Neural progenitor cell (in vitro differentiated cells): ENCODE data around the gene CNRIP1. TPM values are rescaled to one million over a fixed set of nuclear protein-coding genes. Genes with fewer than 3 reads are reported as not detected.
A peak's percentile ranks its signal among the peaks of the same experiment; 100 is the strongest.

Experiments
- DNase-seq: peaks from one replicate; pipeline ENCODE4 v3.0.0-alpha.2; 2016; ENCODE audit warnings: low spot score
- H2AFZ ChIP-seq: fragments of 200-600 bp; sonication (generic); replicated peaks from 2 replicates; pipeline ENCODE4 v1.6.1; 2016; ENCODE audit warnings: antibody characterized with exemption
- H3F3A ChIP-seq: fragments of 200-600 bp; sonication (generic); 2 replicates; pipeline ENCODE4 v1.6.1; 2016; ENCODE audit warnings: antibody characterized with exemption, low read depth
- H3K27ac ChIP-seq: fragments of 200-600 bp; sonication (generic); 2 replicates; pipeline ENCODE4 v1.5.1; 2016; ENCODE audit warnings: mild to moderate bottlenecking
- H3K27me3 ChIP-seq: fragments of 200-600 bp; sonication (generic); 2 replicates; pipeline ENCODE4 v1.6.1; 2016; ENCODE audit warnings: mild to moderate bottlenecking, moderate library complexity
- H3K36me3 ChIP-seq: fragments of 200-600 bp; sonication (generic); 2 replicates; pipeline ENCODE4 v1.5.1; 2016
- H3K4me1 ChIP-seq: fragments of 200-600 bp; sonication (generic); 2 replicates; pipeline ENCODE4 v1.6.1; 2016; ENCODE audit warnings: mixed run types
- H3K4me2 ChIP-seq: fragments of 200-600 bp; sonication (generic); 2 replicates; pipeline ENCODE4 v1.6.1; 2016
- H3K4me3 ChIP-seq: fragments of 200-600 bp; sonication (generic); 2 replicates; pipeline ENCODE4 v1.5.1; 2016
- H3K79me2 ChIP-seq: fragments of 200-600 bp; sonication (generic); 2 replicates; pipeline ENCODE4 v1.6.1; 2016; ENCODE audit warnings: low read depth
- H3K9ac ChIP-seq: fragments of 200-600 bp; sonication (generic); 2 replicates; pipeline ENCODE4 v1.6.1; 2016
- H3K9me3 ChIP-seq: fragments of 200-600 bp; sonication (generic); 2 replicates; pipeline ENCODE4 v1.5.1; 2016; ENCODE audit warnings: low read depth
- H4K20me1 ChIP-seq: fragments of 200-600 bp; sonication (generic); 2 replicates; pipeline ENCODE4 v1.6.1; 2016; ENCODE audit warnings: low read depth
- H3K27ac Mint-ChIP-seq: 3 replicates; pipeline ENCODE4 v1.8.0; 2021; ENCODE audit warnings: mixed read lengths
- H3K27me3 Mint-ChIP-seq: 2 replicates; pipeline ENCODE4 v1.8.0; 2022; ENCODE audit warnings: low read depth, mild to moderate bottlenecking, inconsistent platforms, moderate library complexity, mixed read lengths; ENCODE audit not compliant: insufficient read depth
- H3K36me3 Mint-ChIP-seq: 3 replicates; pipeline ENCODE4 v1.8.0; 2021; ENCODE audit warnings: mixed read lengths
- H3K4me1 Mint-ChIP-seq: 3 replicates; pipeline ENCODE4 v1.8.0; 2021; ENCODE audit warnings: mixed read lengths
- H3K4me3 Mint-ChIP-seq: 3 replicates; pipeline ENCODE4 v1.8.0; 2021; ENCODE audit warnings: mild to moderate bottlenecking, moderate library complexity, mixed read lengths
- H3K9me3 Mint-ChIP-seq: 3 replicates; pipeline ENCODE4 v1.8.0; 2020; ENCODE audit warnings: mixed read lengths
- EZH2 ChIP-seq: fragments of 200-600 bp; sonication (generic); IDR thresholded peaks from 2 replicates; pipeline ENCODE4 v1.6.1; 2017; ENCODE audit warnings: antibody characterized with exemption, mild to moderate bottlenecking, moderate library complexity
- EZH2phosphoT487 ChIP-seq: fragments of 200-600 bp; sonication (generic); IDR thresholded peaks from 2 replicates; pipeline ENCODE4 v1.6.1; 2017; ENCODE audit warnings: antibody characterized with exemption
- total RNA-seq: library from RNA; depleted of rRNA; stranded (reverse); fragments of >200 nt; gene quantifications from 2 replicates; pipeline ENCODE4 v1.2.3, GENCODE V29; 2015; ENCODE audit warnings: low replicate concordance
- TF ChIP-seq, protein P1 (sequence below): fragments of 200-600 bp; sonication (generic); IDR thresholded peaks from 2 replicates; pipeline ENCODE4 v1.5.1; 2017; ENCODE audit warnings: antibody characterized with exemption, mild to moderate bottlenecking

The CNRIP1 gene
- total RNA-seq, 1 donor from 2014 or later: 5.0 TPM

DNA sequence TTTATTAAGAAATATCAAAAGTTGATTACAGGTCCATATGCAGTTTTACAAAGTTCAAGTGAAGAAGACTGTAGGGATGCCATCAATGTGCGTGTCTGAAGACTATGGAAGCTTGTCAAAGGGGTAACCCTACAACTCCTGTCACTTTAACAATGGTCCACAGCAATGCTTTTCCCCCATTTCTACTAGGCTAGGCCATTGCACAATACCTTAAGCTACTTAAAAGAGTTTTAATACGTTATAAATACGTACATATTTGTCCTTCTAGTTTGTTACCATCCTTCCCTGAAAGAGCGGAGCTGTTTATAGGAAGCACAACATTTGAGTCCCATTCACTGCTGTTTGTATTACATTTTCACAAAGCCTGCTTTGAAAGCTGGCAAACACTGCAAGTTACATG, 26.7 kb downstream of the CNRIP1 start:
- Histone ChIP-seq H3K27ac (no peak overlapping the region), H3K9me3 (no peaks in the 10 kb centered on the region), H3F3A (no peaks in the 10 kb centered on the region), H3K9ac (no peak overlapping the region), H3K4me2 (no peak overlapping the region), H3K4me3 (no peak overlapping the region), H4K20me1 (no peaks in the 10 kb centered on the region), H2AFZ (no peak overlapping the region), H3K4me1 (no peaks in the 10 kb centered on the region), H3K27me3 (no peaks in the 10 kb centered on the region), H3K36me3 (no peaks in the 10 kb centered on the region), H3K79me2 (no peaks in the 10 kb centered on the region)
- Mint-ChIP-seq H3K4me1 (peaks cover 7% of the 10 kb centered on the region), H3K9me3 (no peaks in the 10 kb centered on the region), H3K27ac (no peak overlapping the region), H3K27me3 (peaks cover 2% of the 10 kb centered on the region), H3K36me3 (no peaks in the 10 kb centered on the region), H3K4me3 (no peak overlapping the region)
- DNase-seq: no peak
- TF ChIP-seq EZH2phosphoT487: no peak
- TF ChIP-seq EZH2: no peak
- TF ChIP-seq, protein P1, sequence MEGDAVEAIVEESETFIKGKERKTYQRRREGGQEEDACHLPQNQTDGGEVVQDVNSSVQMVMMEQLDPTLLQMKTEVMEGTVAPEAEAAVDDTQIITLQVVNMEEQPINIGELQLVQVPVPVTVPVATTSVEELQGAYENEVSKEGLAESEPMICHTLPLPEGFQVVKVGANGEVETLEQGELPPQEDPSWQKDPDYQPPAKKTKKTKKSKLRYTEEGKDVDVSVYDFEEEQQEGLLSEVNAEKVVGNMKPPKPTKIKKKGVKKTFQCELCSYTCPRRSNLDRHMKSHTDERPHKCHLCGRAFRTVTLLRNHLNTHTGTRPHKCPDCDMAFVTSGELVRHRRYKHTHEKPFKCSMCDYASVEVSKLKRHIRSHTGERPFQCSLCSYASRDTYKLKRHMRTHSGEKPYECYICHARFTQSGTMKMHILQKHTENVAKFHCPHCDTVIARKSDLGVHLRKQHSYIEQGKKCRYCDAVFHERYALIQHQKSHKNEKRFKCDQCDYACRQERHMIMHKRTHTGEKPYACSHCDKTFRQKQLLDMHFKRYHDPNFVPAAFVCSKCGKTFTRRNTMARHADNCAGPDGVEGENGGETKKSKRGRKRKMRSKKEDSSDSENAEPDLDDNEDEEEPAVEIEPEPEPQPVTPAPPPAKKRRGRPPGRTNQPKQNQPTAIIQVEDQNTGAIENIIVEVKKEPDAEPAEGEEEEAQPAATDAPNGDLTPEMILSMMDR: no peak

DNA sequence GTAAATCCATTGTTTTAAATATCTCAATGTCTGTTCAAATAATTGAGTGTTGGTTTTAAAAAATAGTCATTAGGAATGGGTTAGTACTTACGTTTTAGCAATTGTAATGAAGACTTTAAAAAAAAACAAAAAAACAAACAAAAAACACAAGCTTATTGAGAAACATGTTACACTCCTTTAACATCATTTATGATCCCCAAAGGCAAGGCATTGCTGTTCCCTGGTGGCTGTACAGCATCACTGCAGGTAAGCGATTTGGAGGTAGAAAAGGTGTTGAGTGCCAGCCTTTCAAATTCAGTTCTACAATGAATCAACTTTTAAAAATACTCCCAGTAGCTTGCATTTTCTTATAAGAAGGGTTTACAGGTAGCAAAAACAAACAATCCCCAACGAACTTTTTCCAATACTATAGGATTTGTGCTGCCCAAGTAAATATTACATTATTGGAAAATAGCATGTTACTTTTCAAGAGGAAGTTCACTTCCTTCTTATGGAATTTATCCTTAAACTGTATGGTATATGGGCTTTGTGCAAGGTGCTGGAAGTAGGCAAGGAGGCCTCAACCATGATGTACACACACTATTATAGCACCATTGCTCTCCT, 27.5 kb downstream of the CNRIP1 start:
- Histone ChIP-seq H3K4me2 (no peak overlapping the region), H3K4me1 (no peaks in the 10 kb centered on the region), H3F3A (no peaks in the 10 kb centered on the region), H3K36me3 (no peaks in the 10 kb centered on the region), H3K4me3 (no peak overlapping the region), H2AFZ (no peak overlapping the region), H3K27ac (no peak overlapping the region), H4K20me1 (no peaks in the 10 kb centered on the region), H3K9ac (no peak overlapping the region), H3K79me2 (no peaks in the 10 kb centered on the region), H3K9me3 (no peaks in the 10 kb centered on the region), H3K27me3 (no peaks in the 10 kb centered on the region)
- peak; percentile 52 for DNase-seq
- TF ChIP-seq, protein P1: peak; percentile 76
- no peak for TF ChIP-seq EZH2phosphoT487
- H3K36me3 Mint-ChIP-seq: no peaks in the 10 kb centered on the region
- H3K4me1 Mint-ChIP-seq: peaks cover 12% of the 10 kb centered on the region
- no peak overlapping the region for H3K27ac Mint-ChIP-seq
- no peaks in the 10 kb centered on the region for H3K9me3 Mint-ChIP-seq
- no peak overlapping the region for H3K4me3 Mint-ChIP-seq
- H3K27me3 Mint-ChIP-seq: peaks cover 2% of the 10 kb centered on the region

DNA sequence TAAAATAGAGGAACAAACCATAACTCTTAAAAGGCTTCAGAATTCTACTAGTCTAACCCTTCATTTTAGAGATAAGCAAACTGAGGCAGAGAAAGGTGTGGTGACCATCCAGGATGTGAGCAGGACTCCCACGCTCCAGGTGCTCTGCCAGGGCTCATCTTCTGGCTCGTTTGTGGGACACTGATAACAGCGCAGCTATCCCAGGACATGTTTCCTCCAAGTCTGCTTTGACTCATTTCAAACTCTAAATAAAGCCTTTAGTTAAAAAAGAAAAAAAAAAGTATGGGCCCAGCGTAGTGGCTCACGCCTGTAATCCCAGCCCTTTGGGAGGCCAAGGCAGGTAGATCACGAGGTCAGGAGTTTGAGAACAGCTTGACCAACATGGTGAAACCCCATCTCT, 28.4 kb downstream of the CNRIP1 start:
- H3K27me3 Mint-ChIP-seq: peaks cover 1% of the 10 kb centered on the region
- TF ChIP-seq EZH2 (no peak), EZH2phosphoT487 (no peak)
- TF ChIP-seq, protein P1: no peak
- Histone ChIP-seq H3K9me3 (no peaks in the 10 kb centered on the region), H3K9ac (no peak overlapping the region), H4K20me1 (no peaks in the 10 kb centered on the region), H3K27me3 (no peaks in the 10 kb centered on the region), H3F3A (no peaks in the 10 kb centered on the region), H3K4me2 (no peak overlapping the region), H3K27ac (no peak overlapping the region), H3K79me2 (no peaks in the 10 kb centered on the region), H2AFZ (no peak overlapping the region), H3K4me1 (no peaks in the 10 kb centered on the region), H3K4me3 (no peak overlapping the region), H3K36me3 (no peaks in the 10 kb centered on the region)
- H3K4me3 Mint-ChIP-seq: no peak overlapping the region
- peaks cover 12% of the 10 kb centered on the region for H3K4me1 Mint-ChIP-seq
- H3K9me3 Mint-ChIP-seq: no peaks in the 10 kb centered on the region
- H3K27ac Mint-ChIP-seq: no peak overlapping the region
- H3K36me3 Mint-ChIP-seq: no peaks in the 10 kb centered on the region
- DNase-seq: no peak
